SK-N-SH treated with all-trans-retinoic acid at 6 μM for 48 hours (cell line): Measurements from ENCODE around the gene PTN.

Experiments
- ATAC-seq: fragments of 200-7000 bp; cut with Tn5 transposase; 3 replicates; pipeline ENCODE4 v1.9.1; 2020; ENCODE audit warnings: mild to moderate bottlenecking, moderate library complexity
- BACH2 ChIP-seq: fragments of 250-450 bp; sonication (Bioruptor Pico); IDR thresholded peaks from 2 replicates; pipeline ENCODE4 v1.9.0; 2021; ENCODE audit warnings: mild to moderate bottlenecking, borderline replicate concordance
- CSDC2 ChIP-seq: fragments of 250-450 bp; sonication (Bioruptor Pico); IDR thresholded peaks from 2 replicates; pipeline ENCODE4 v1.5.0; 2020; ENCODE audit warnings: mild to moderate bottlenecking, moderate library complexity
- ESRRG ChIP-seq: fragments of 250-450 bp; sonication (Bioruptor Pico); IDR thresholded peaks from 2 replicates; pipeline ENCODE4 v1.6.1; 2021; ENCODE audit warnings: mild to moderate bottlenecking
- GLIS3 ChIP-seq: fragments of 250-450 bp; sonication (Bioruptor Pico); IDR thresholded peaks from 2 replicates; pipeline ENCODE4 v1.5.0; 2020; ENCODE audit warnings: mild to moderate bottlenecking, moderate library complexity
- ISL1 ChIP-seq: fragments of 250-450 bp; sonication (Bioruptor Pico); IDR thresholded peaks from 2 replicates; pipeline ENCODE4 v2.1.2; 2022; ENCODE audit warnings: mild to moderate bottlenecking, moderate library complexity
- OSR1 ChIP-seq: fragments of 250-450 bp; sonication (Bioruptor Pico); IDR thresholded peaks from 2 replicates; pipeline ENCODE4 v1.8.0; 2022; ENCODE audit warnings: moderate library complexity, mild to moderate bottlenecking, inconsistent platforms
- RARB ChIP-seq: fragments of 250-450 bp; sonication (Bioruptor Pico); IDR thresholded peaks from 2 replicates; pipeline ENCODE4 v1.8.0; 2021; ENCODE audit warnings: mild to moderate bottlenecking, moderate library complexity
- SNAI2 ChIP-seq: fragments of 250-450 bp; sonication (Bioruptor Pico); IDR thresholded peaks from 2 replicates; pipeline ENCODE4 v1.5.0; 2020; ENCODE audit warnings: mild to moderate bottlenecking, moderate library complexity
- TOX ChIP-seq: fragments of 250-450 bp; sonication (Bioruptor Pico); IDR thresholded peaks from 2 replicates; pipeline ENCODE4 v1.8.0; 2021; ENCODE audit warnings: mild to moderate bottlenecking, moderate library complexity, borderline replicate concordance
- ZC3H10 ChIP-seq: fragments of 250-450 bp; sonication (Bioruptor Pico); IDR thresholded peaks from 2 replicates; pipeline ENCODE4 v1.5.1; 2021; ENCODE audit warnings: mild to moderate bottlenecking, moderate library complexity
- ZFP30 ChIP-seq: fragments of 450-650 bp; formaldehyde crosslinking; IDR thresholded peaks from 2 replicates; pipeline ENCODE4 v1.5.0; 2022; ENCODE audit warnings: mild to moderate bottlenecking, moderate library complexity
- ZNF565 ChIP-seq: fragments of 450-650 bp; formaldehyde crosslinking; conservative IDR thresholded peaks from 2 replicates; pipeline ENCODE4 v1.5.0; 2020; ENCODE audit warnings: low read depth, mild to moderate bottlenecking, moderate library complexity
- ZNF70 ChIP-seq: fragments of 450-650 bp; formaldehyde crosslinking; IDR thresholded peaks from 2 replicates; pipeline ENCODE4 v1.5.0; 2020; ENCODE audit warnings: mild to moderate bottlenecking, moderate library complexity
- TF ChIP-seq, protein P1 (sequence below): fragments of 250-450 bp; sonication (Bioruptor Pico); IDR thresholded peaks from 2 replicates; pipeline ENCODE4 v1.8.0; 2021; ENCODE audit warnings: low read depth, mild to moderate bottlenecking, moderate library complexity, borderline replicate concordance
- TF ChIP-seq, protein P2 (sequence below): fragments of 250-450 bp; sonication (Bioruptor Pico); IDR thresholded peaks from 2 replicates; pipeline ENCODE4 v1.8.0; 2020; ENCODE audit warnings: mild to moderate bottlenecking, moderate library complexity, borderline replicate concordance
- TF ChIP-seq, protein P3 (sequence below): fragments of 250-450 bp; sonication (Bioruptor Pico); IDR thresholded peaks from 2 replicates; pipeline ENCODE4 v1.5.0; 2020; ENCODE audit warnings: mild to moderate bottlenecking, moderate library complexity
- TF ChIP-seq, protein P4 (sequence below): fragments of 250-450 bp; sonication (Bioruptor Pico); IDR thresholded peaks from 2 replicates; pipeline ENCODE4 v1.5.1; 2021; ENCODE audit warnings: mild to moderate bottlenecking, moderate library complexity
- TF ChIP-seq, protein P5 (sequence below): fragments of 250-450 bp; sonication (Bioruptor Pico); IDR thresholded peaks from 2 replicates; pipeline ENCODE4 v1.5.1; 2020; ENCODE audit warnings: low read depth, mild to moderate bottlenecking, moderate library complexity

PTN gene

DNA sequence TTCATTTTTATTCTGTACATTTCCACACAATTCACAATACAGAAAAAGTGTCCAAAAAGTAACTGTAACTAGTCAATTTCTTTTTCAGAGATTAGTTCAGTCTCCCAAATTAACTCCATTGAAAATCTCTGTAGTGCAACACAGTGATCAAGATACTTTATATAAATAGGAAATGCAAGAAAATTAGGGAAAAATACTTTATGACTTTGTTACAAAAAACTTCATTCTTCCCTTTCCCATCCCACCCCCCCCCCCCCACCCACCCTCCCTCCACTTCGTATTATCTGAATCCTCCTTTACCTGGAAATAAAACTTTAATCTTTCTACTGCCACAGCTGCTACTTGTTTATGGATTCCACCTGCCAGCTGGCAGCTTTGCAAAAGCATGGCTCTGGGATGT is 37.5 kb upstream of the PTN start:
- TF ChIP-seq OSR1 (CRISPR knock-in tag) (no peak), CSDC2 (no peak)

DNA sequence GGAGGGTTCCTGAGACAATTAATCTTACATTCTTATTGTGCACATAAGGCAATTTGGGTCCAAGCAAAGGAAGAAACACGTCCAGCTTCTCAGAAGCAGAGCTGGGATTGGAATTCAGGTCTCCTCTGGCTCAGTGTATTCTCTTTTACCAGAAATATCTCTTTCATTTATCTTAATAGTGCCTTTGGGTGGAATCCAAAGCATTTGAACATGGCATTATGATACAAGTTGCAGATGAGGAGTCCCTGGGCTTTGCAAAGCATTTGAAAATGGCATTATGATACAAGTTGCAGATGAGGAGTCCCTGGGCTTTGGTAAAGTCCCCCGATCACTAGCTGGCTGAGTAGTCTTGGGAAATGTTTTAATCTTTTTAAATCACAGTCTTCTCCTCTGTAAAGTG is 30.0 kb upstream of the PTN start:
- no peak for TF ChIP-seq RARB
- TF ChIP-seq SNAI2 (CRISPR knock-in tag): no peak
- TF ChIP-seq, protein P1, sequence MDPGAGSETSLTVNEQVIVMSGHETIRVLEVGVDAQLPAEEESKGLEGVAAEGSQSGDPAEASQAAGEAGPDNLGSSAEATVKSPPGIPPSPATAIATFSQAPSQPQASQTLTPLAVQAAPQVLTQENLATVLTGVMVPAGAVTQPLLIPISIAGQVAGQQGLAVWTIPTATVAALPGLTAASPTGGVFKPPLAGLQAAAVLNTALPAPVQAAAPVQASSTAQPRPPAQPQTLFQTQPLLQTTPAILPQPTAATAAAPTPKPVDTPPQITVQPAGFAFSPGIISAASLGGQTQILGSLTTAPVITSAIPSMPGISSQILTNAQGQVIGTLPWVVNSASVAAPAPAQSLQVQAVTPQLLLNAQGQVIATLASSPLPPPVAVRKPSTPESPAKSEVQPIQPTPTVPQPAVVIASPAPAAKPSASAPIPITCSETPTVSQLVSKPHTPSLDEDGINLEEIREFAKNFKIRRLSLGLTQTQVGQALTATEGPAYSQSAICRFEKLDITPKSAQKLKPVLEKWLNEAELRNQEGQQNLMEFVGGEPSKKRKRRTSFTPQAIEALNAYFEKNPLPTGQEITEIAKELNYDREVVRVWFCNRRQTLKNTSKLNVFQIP (CRISPR knock-in tag): no peak
- TF ChIP-seq OSR1 (CRISPR knock-in tag): no peak
- TF ChIP-seq TOX (CRISPR knock-in tag): no peak
- no peak for TF ChIP-seq ZFP30 (CRISPR knock-in tag)
- TF ChIP-seq, protein P2, sequence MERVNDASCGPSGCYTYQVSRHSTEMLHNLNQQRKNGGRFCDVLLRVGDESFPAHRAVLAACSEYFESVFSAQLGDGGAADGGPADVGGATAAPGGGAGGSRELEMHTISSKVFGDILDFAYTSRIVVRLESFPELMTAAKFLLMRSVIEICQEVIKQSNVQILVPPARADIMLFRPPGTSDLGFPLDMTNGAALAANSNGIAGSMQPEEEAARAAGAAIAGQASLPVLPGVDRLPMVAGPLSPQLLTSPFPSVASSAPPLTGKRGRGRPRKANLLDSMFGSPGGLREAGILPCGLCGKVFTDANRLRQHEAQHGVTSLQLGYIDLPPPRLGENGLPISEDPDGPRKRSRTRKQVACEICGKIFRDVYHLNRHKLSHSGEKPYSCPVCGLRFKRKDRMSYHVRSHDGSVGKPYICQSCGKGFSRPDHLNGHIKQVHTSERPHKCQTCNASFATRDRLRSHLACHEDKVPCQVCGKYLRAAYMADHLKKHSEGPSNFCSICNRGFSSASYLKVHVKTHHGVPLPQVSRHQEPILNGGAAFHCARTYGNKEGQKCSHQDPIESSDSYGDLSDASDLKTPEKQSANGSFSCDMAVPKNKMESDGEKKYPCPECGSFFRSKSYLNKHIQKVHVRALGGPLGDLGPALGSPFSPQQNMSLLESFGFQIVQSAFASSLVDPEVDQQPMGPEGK: no peak
- peak; percentile 93 for TF ChIP-seq ISL1 (CRISPR knock-in tag)
- TF ChIP-seq ESRRG: no peak
- no peak for TF ChIP-seq ZNF565 (CRISPR knock-in tag)
- 0 out of 2 replicates have a peak, but pooled peaks have one; percentile 2 for TF ChIP-seq GLIS3
- ATAC-seq: no peak

More for the DNA sequence above, 37.5 kb upstream of the PTN start:
- no peak for ATAC-seq

DNA sequence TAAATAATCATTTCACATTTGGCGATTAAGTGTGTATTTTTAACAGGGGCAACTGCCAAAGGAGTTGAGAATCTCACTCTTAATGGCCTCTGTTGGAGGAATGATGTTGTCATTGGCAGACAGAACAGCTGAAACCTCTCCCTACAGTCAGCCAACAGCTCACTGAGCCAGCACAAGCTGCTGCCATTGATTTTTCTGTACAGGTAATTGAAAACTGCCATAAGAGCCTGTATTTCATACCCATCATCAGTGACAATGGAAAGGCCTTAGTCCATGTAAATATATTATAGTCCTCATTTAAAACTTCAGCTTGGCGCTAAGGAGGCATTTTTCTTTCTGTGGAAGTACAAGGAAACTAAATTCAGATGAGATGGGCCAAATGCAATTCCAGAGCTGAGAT is 28.1 kb upstream of the PTN start:
- ATAC-seq: no peak
- no peak for TF ChIP-seq TOX (CRISPR knock-in tag)
- no peak for TF ChIP-seq ZC3H10 (CRISPR knock-in tag)
- TF ChIP-seq RARB: no peak
- no peak for TF ChIP-seq OSR1 (CRISPR knock-in tag)
- TF ChIP-seq, protein P3, sequence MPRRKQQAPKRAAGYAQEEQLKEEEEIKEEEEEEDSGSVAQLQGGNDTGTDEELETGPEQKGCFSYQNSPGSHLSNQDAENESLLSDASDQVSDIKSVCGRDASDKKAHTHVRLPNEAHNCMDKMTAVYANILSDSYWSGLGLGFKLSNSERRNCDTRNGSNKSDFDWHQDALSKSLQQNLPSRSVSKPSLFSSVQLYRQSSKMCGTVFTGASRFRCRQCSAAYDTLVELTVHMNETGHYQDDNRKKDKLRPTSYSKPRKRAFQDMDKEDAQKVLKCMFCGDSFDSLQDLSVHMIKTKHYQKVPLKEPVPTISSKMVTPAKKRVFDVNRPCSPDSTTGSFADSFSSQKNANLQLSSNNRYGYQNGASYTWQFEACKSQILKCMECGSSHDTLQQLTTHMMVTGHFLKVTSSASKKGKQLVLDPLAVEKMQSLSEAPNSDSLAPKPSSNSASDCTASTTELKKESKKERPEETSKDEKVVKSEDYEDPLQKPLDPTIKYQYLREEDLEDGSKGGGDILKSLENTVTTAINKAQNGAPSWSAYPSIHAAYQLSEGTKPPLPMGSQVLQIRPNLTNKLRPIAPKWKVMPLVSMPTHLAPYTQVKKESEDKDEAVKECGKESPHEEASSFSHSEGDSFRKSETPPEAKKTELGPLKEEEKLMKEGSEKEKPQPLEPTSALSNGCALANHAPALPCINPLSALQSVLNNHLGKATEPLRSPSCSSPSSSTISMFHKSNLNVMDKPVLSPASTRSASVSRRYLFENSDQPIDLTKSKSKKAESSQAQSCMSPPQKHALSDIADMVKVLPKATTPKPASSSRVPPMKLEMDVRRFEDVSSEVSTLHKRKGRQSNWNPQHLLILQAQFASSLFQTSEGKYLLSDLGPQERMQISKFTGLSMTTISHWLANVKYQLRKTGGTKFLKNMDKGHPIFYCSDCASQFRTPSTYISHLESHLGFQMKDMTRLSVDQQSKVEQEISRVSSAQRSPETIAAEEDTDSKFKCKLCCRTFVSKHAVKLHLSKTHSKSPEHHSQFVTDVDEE: no peak
- no peak for TF ChIP-seq SNAI2 (CRISPR knock-in tag)
- no peak for TF ChIP-seq ESRRG
- TF ChIP-seq, protein P4, sequence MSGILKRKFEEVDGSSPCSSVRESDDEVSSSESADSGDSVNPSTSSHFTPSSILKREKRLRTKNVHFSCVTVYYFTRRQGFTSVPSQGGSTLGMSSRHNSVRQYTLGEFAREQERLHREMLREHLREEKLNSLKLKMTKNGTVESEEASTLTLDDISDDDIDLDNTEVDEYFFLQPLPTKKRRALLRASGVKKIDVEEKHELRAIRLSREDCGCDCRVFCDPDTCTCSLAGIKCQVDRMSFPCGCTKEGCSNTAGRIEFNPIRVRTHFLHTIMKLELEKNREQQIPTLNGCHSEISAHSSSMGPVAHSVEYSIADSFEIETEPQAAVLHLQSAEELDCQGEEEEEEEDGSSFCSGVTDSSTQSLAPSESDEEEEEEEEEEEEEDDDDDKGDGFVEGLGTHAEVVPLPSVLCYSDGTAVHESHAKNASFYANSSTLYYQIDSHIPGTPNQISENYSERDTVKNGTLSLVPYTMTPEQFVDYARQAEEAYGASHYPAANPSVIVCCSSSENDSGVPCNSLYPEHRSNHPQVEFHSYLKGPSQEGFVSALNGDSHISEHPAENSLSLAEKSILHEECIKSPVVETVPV: no peak
- TF ChIP-seq BACH2 (CRISPR knock-in tag): no peak
- TF ChIP-seq CSDC2: no peak

DNA sequence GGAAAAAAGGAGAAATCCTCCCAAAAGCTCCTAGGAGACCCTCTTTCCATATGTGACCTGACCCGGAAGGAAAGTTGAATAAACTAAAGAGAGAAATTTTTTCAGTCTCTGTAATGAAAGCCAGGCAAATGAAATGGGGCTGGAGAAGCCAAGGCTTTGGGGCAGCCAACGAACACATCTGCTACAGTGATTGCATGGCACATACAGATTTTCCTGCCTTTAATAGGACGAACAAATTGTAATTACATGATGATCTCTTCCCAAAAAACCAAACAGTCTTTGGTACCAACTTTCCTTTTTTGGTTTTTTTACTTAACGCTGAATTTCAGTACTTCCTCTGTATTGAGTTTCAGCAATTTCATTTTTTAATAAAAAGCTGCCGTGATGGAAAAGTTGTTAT is 23.5 kb upstream of the PTN start:
- ATAC-seq: no peak
- TF ChIP-seq SNAI2 (CRISPR knock-in tag): no peak
- TF ChIP-seq, protein P5, sequence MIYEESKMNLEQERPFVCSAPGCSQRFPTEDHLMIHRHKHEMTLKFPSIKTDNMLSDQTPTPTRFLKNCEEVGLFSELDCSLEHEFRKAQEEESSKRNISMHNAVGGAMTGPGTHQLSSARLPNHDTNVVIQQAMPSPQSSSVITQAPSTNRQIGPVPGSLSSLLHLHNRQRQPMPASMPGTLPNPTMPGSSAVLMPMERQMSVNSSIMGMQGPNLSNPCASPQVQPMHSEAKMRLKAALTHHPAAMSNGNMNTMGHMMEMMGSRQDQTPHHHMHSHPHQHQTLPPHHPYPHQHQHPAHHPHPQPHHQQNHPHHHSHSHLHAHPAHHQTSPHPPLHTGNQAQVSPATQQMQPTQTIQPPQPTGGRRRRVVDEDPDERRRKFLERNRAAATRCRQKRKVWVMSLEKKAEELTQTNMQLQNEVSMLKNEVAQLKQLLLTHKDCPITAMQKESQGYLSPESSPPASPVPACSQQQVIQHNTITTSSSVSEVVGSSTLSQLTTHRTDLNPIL (CRISPR knock-in tag): no peak
- no peak for TF ChIP-seq ZNF565 (CRISPR knock-in tag)
- TF ChIP-seq ZNF70 (CRISPR knock-in tag): no peak
- TF ChIP-seq GLIS3: no peak
- TF ChIP-seq, protein P2: no peak
- TF ChIP-seq, protein P3: no peak
- TF ChIP-seq ZC3H10 (CRISPR knock-in tag): no peak
- TF ChIP-seq, protein P1 (CRISPR knock-in tag): no peak
